DND-41 (cell line): Measurements from ENCODE around the gene ARHGAP25.

ENCODE experiments used
- ATAC-seq: fragments of 200-7000 bp; cut with Tn5 transposase; 3 replicates; pipeline ENCODE4 v1.9.1; 2021; ENCODE audit warnings: low read depth; ENCODE audit not compliant: insufficient read depth
- DNase-seq: peaks from one replicate; pipeline ENCODE4 v3.0.0-alpha.2; 2020
- H2AFZ ChIP-seq: 2 replicates; pipeline ENCODE4 v1.6.0; 2012; ENCODE audit warnings: low read depth, low read length
- H3K27ac ChIP-seq: 2 replicates; pipeline ENCODE4 v1.5.1; 2012; ENCODE audit warnings: low read length, inconsistent platforms
- H3K27me3 ChIP-seq: fragments of 200-600 bp; sonication (generic); 2 replicates; pipeline ENCODE4 v1.6.0; 2012; ENCODE audit warnings: low read length, mild to moderate bottlenecking, inconsistent platforms; ENCODE audit not compliant: insufficient read depth, poor library complexity
- H3K36me3 ChIP-seq: 2 replicates; pipeline ENCODE4 v1.5.1; 2012; ENCODE audit warnings: low read length, inconsistent platforms; ENCODE audit not compliant: insufficient read depth
- H3K4me1 ChIP-seq: 2 replicates; pipeline ENCODE4 v1.5.1; 2012; ENCODE audit warnings: mild to moderate bottlenecking, low read length; ENCODE audit not compliant: insufficient read depth
- H3K4me2 ChIP-seq: 2 replicates; pipeline ENCODE4 v1.6.0; 2012; ENCODE audit warnings: mild to moderate bottlenecking, moderate library complexity, low read length, inconsistent platforms; ENCODE audit not compliant: insufficient read depth
- H3K4me3 ChIP-seq, 2 experiments: fragments of 200-600 bp in 1 of 2; shearing (Covaris generic) in 1 of 2; 2 replicates each; pipeline ENCODE4 v1.5.1; 2012 to 2016; ENCODE audit warnings: inconsistent platforms in 2 of 2, low read length in 2 of 2, mild to moderate bottlenecking in 2 of 2, low read depth in 1 of 2, moderate library complexity in 1 of 2
- H3K79me2 ChIP-seq: 2 replicates; pipeline ENCODE4 v1.6.0; 2012; ENCODE audit warnings: low read length, inconsistent platforms; ENCODE audit not compliant: insufficient read depth
- H3K9ac ChIP-seq: 2 replicates; pipeline ENCODE4 v1.6.0; 2012; ENCODE audit warnings: low read depth, mild to moderate bottlenecking, inconsistent platforms, low read length, moderate library complexity
- H3K9me3 ChIP-seq: 2 replicates; pipeline ENCODE4 v1.5.1; 2012; ENCODE audit warnings: low read length, moderate library complexity, mild to moderate bottlenecking, inconsistent platforms; ENCODE audit not compliant: insufficient read depth, severe bottlenecking
- H4K20me1 ChIP-seq: 2 replicates; pipeline ENCODE4 v1.6.0; 2012; ENCODE audit warnings: low read length; ENCODE audit not compliant: insufficient read depth
- EZH2 ChIP-seq: IDR thresholded peaks from 3 replicates; pipeline ENCODE4 v1.6.1; 2012; ENCODE audit warnings: borderline replicate concordance, low read depth, mild to moderate bottlenecking, moderate library complexity, low read length, inconsistent platforms; ENCODE audit not compliant: severe bottlenecking
- TF ChIP-seq, protein P1 (sequence below): IDR thresholded peaks from 2 replicates; pipeline ENCODE4 v1.5.1; 2012; ENCODE audit warnings: borderline replicate concordance, low read length, moderate library complexity, mild to moderate bottlenecking; ENCODE audit not compliant: poor library complexity, severe bottlenecking; ENCODE audit errors: extremely low read depth

The ARHGAP25 gene, protein sequence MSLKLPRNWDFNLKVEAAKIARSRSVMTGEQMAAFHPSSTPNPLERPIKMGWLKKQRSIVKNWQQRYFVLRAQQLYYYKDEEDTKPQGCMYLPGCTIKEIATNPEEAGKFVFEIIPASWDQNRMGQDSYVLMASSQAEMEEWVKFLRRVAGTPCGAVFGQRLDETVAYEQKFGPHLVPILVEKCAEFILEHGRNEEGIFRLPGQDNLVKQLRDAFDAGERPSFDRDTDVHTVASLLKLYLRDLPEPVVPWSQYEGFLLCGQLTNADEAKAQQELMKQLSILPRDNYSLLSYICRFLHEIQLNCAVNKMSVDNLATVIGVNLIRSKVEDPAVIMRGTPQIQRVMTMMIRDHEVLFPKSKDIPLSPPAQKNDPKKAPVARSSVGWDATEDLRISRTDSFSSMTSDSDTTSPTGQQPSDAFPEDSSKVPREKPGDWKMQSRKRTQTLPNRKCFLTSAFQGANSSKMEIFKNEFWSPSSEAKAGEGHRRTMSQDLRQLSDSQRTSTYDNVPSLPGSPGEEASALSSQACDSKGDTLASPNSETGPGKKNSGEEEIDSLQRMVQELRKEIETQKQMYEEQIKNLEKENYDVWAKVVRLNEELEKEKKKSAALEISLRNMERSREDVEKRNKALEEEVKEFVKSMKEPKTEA

DNA sequence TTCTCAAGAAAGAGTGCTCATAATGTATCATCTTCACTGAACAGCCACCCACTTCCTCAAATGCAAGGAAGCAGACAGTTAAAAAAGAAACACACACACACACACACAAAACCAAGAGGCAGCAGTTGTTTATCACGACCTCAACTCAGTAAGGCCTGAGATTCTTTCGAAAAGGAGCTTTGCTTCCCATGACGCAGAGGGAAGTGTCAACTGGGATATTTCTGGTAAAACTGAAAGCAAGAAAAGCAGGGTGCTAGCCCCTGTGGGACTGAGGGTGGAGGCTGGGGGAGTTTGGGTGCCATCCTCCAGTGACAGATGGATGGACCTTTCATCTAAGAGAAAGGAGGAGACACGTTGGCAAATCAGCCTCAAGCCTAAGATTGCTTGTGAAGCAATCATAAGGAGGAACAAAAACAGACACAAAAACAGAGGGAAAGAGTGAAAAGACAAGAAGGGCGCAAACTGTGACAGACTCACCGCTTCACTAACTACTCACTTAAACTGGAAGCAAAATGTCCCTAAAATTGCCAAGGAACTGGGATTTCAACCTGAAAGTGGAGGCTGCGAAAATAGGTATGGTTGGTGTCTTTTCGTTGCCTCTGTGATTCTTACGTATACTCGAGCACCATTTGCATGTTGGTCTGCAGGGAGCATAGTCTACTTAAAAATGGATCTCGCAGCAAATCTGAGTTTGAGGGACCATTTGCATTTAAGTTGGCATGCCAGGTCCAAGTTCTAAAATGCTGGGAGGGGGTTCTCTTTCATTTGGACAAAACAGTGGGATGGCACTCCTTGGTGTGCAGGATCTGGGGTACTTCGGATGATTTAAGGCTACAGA, at the start of gene ARHGAP25:
TSS of gene ARHGAP25 (plus strand) at position 124 of the 838 bp plus-strand sequence. CDS start at position 513, 389 bp downstream.
- Histone ChIP-seq H3K4me1 (peaks cover 66% of the 10 kb centered on the region), H3K27ac (peak within 1 kb of the TSS; percentile 91), H3K27me3 (no peaks in the 10 kb centered on the region), H3K9me3 (no peaks in the 10 kb centered on the region), H2AFZ (peak within 1 kb of the TSS; percentile 65), H3K4me3 (peak within 1 kb of the TSS; percentile 25 to 58), H4K20me1 (no peaks in the 10 kb centered on the region), H3K4me2 (peak within 1 kb of the TSS; percentile 66), H3K36me3 (peaks cover 2% of the 10 kb centered on the region; the same call in 1 of the 2 replicates), H3K9ac (peak within 1 kb of the TSS; percentile 63), H3K79me2 (peaks cover 50% of the 10 kb centered on the region)
- TF ChIP-seq EZH2 = no peak
- TF ChIP-seq, protein P1, sequence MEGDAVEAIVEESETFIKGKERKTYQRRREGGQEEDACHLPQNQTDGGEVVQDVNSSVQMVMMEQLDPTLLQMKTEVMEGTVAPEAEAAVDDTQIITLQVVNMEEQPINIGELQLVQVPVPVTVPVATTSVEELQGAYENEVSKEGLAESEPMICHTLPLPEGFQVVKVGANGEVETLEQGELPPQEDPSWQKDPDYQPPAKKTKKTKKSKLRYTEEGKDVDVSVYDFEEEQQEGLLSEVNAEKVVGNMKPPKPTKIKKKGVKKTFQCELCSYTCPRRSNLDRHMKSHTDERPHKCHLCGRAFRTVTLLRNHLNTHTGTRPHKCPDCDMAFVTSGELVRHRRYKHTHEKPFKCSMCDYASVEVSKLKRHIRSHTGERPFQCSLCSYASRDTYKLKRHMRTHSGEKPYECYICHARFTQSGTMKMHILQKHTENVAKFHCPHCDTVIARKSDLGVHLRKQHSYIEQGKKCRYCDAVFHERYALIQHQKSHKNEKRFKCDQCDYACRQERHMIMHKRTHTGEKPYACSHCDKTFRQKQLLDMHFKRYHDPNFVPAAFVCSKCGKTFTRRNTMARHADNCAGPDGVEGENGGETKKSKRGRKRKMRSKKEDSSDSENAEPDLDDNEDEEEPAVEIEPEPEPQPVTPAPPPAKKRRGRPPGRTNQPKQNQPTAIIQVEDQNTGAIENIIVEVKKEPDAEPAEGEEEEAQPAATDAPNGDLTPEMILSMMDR = peak; percentile 31
- ATAC-seq = peak; percentile 68
- DNase-seq = peak; percentile 72

DNA sequence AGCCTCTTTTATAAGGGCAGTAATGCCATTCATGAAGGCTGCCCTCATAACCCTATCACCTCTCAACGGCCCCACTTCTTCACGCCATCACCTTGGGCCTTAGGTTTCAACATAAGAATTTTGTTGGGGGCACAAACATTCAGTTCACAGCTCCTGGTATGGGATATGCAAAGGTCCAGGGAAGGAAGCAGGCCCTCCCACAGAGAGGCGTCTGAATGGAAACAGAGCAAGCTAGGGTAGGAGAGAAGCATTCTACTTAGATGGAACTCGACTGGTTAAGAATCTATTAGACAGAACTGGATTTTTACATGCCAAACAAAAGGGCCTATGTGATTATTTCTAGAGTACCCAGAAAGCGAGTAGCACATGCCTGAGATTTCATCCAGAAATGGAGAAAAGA, 48.4 kb upstream of the ARHGAP25 start:
- no peak overlapping the region for H3K4me3 ChIP-seq
- H3K9me3 ChIP-seq = no peaks in the 10 kb centered on the region
- H4K20me1 ChIP-seq = no peaks in the 10 kb centered on the region
- no peak overlapping the region for H3K4me2 ChIP-seq
- H2AFZ ChIP-seq = no peak overlapping the region
- H3K36me3 ChIP-seq = no peaks in the 10 kb centered on the region
- no peak overlapping the region for H3K9ac ChIP-seq
- no peaks in the 10 kb centered on the region for H3K4me1 ChIP-seq
- DNase-seq (no peak), ATAC-seq (no peak)
- H3K79me2 ChIP-seq = no peaks in the 10 kb centered on the region
- no peaks in the 10 kb centered on the region for H3K27me3 ChIP-seq
- TF ChIP-seq, protein P1 = no peak
- no peak for TF ChIP-seq EZH2
- H3K27ac ChIP-seq = no peak overlapping the region

DNA sequence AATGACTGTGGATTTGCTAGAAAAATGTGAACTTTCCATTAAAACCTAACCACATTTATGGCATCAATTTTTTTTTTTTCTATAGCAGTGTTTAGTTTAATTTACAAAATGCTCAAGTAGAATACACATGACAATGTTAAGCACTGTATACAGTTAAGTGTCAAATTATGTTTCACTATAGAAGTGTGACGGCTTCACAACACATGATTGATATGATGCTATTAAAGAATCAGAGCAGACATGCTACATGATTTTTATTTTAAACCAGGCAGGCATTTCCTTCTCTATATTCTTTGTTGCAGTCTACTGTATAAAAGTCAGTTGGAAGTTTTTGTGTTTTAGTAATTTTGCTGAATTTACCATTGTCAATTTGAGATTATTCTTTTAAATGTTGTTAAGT, 47.6 kb upstream of the ARHGAP25 start:
- Histone ChIP-seq H3K36me3 (no peaks in the 10 kb centered on the region), H3K9me3 (no peaks in the 10 kb centered on the region), H2AFZ (no peak overlapping the region), H4K20me1 (no peaks in the 10 kb centered on the region), H3K27me3 (no peaks in the 10 kb centered on the region), H3K9ac (no peak overlapping the region), H3K27ac (no peak overlapping the region), H3K4me1 (no peaks in the 10 kb centered on the region), H3K79me2 (no peaks in the 10 kb centered on the region), H3K4me2 (no peak overlapping the region), H3K4me3 (no peak overlapping the region)
- no peak for ATAC-seq
- no peak for DNase-seq
- TF ChIP-seq EZH2 = no peak
- TF ChIP-seq, protein P1 = no peak
